Suppressor macrophage treated with lipopolysaccharide for 4 hours (primary cell): ENCODE measurements around the gene MCM10.
"Not testable (repeated sequence)": the region's sequence is repeated elsewhere in the genome, so short reads cannot be mapped to it uniquely, and the experiment has no call there.

Experiments used
- DNase-seq: peaks from one replicate; pipeline ENCODE4 v3.0.0-alpha.2; 2020

Gene MCM10

DNA sequence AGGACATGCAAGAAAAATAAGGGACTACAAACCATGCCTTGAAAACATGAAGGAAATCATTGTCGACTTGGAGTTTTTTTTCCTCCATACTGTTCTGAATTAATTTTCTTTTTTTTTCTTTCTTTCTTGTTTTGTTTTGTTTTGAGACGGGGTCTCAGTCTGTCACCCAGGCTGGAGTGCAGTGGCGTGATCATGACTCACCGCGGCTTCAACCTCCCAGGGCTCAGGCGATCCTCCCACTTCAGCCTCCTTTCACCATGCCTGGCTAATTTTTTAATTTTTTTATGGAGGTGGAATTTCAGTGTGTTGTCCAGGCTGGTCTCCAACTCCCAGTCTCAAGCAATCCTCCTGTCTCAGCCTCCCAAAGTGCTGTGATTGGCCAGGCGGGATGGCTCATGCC lies 61.2 kb downstream of the MCM10 start:
- DNase-seq: no peak

DNA sequence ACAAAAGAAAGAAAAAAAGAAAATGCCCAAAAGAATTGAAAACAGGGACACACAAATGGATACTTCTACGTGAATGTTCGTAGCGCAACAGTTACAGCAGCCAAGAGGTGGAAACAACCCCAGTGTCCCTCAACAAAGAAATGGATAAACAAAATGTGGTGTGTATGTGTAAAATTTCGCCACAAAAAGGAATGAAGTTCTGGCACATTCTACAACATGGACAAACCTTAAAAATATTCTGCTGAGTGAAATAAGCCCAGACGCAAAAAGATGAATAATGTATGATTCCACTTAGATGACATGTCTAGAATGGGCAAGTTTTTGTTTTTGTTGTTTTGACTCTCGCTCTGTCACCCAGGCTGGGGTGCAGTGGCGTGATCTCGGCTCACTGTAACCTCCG lies 61.9 kb downstream of the MCM10 start:
- no peak for DNase-seq

DNA sequence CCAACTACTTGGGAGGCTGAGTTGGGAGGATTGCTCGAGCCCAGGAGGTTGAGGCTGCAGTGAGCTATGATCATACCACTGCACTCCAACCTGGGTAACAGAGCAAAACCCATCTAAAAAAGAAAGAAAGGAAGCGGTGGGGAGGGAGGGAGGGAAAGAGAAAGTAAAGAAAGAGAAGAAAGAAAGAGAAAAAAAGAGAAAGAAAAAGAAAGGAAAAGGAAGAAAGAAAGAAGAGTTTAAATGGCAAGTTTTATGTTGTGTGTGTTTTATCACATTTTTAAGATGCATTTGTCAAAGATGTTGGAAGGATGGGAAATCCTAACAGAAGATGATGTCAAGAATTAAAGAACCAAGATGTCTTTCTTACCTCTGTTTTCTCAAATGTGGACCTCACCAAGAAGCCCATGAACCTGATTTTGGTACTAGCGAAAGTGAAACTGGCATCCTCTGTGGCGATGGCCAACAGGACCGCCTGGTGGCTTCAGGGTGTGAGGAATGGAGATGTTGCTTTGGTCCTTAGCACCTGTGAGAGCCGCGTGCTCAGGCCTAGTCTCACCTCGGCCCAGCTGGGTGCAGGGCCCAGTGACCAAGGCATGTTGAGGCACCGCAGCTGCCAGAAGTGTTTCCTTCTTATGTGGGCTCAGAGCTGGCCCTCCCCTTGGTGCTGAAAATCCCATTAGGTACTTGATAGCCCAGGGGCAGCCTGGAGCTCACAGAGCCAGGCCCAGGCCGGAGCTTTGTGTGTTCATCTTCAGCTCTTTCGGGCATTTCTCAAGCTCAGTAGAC lies 63.0 kb downstream of the MCM10 start:
- DNase-seq: no peak

DNA sequence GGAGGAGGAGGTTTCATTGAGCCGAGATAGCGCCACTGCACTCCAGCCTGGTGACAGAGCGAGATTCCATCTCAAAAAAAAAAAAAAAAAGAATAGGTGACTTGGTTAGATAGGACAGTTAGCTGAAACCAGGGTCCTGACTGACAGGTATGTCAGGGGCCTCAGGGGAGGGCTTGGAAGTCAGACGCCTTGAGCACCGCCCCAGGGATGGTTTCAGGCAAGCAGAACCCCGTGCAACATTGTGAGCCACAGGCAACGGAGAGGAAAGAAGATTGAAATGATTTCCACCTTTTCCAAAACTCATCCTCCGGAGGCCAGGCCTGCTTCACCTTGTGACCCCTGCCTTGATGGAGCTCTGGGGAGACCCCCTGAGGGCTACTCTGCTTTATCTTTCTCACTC lies 64.2 kb downstream of the MCM10 start:
- DNase-seq: no peak

DNA sequence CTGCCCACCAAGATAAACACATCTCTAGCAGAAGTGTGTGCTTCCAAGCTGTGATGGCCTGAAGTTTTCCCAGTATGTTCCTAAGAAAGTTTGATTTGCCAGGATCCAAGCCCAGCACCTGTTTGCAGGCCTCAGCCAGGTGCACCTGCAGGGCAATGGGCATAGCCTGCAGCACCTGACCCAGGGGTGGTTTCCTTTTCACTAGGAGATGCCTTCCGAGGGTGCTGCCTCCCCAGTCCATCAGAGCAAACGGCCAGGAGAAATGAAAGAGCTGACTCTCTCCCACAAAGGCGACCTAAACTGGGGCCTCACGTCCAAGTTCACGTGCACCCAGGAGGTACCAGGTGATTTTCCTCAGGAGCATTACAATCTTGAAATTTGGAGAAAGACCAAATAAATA lies 65.7 kb downstream of the MCM10 start:
- DNase-seq: no peak

DNA sequence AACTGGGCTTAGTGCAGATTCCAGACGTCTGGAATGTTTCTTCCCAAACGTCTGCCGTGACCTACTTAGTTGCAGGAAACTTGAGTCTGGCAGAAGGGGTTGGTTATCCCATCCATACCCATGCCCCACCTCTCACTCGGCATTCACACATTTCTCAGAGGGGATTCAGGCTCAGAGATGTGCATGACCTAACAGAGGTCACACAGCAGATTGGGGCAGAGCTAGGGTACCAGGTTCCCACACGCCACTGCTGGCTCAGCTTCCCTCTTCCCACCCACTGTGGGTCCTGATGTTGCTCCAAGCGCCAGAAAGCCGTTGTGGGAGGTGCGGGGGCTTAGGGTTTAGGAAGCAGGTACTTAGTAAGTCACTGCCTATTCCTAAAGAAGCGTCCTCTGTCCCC lies 69.8 kb downstream of the MCM10 start:
- DNase-seq: no peak

DNA sequence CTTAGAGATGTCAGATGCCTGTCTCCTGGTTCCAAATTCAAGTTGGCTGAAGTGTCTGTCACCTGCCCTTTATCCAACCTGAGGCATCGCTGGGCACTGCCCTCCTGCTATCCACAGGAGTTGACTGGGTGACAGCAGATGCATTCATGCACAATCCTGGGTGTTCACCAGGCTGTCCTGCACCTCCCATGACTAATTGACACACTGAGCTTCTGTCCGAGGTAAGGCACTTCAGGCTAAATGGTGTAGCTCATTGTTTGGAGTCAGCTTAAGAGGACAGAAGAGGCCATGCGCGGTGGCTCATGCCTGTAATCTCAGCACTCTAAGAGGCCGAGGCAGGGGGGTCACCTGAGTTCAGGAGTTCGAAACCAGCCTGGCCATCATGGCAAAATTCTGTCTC lies 70.5 kb downstream of the MCM10 start:
- DNase-seq: no peak

DNA sequence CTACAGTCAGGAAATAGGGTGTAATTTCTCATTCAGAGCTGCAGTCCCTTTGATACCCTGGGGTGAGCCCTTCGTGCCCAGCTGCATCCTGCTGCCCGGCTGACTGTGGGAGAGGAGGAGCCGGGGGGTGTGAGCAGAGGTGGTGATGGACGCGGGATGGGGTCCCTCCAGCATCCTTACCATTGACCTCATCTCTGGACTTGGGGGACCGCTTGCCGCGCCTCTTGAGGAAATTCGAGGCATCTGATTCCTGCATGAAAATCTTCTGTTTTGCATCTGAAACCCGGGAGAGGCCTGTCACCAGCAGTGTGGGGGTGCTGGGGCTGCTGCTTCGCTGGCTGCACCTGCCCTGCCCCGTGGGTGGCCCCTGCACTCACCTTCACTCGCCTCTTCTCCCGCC lies 72.0 kb downstream of the MCM10 start:
- no peak for DNase-seq

DNA sequence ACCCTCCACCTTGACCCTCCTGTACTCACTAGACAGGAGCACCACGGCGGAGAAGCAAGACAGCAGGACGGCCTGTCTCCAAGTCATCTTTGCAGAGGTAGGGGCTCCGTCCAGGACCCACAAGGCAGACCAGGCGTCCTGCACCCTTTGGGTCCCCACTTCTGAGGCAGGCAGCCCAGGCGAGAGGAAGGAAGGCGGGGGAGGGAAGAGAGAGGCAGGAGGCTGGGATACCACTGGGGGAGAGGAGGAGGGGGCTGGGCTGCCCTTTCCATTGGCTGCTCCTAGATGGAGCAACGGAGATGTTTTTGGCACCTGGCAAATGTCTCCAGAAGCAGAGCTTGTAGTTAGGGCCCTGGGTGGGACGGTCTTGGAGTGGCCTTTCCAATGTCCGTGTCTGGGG lies 72.8 kb downstream of the MCM10 start, which contains the start of gene UCMA:
Gene UCMA, minus strand, starts transcription at position 203 of the 400 bp plus-strand sequence. Its CDS starts 116 bp downstream, at position 87.
- no peak for DNase-seq

DNA sequence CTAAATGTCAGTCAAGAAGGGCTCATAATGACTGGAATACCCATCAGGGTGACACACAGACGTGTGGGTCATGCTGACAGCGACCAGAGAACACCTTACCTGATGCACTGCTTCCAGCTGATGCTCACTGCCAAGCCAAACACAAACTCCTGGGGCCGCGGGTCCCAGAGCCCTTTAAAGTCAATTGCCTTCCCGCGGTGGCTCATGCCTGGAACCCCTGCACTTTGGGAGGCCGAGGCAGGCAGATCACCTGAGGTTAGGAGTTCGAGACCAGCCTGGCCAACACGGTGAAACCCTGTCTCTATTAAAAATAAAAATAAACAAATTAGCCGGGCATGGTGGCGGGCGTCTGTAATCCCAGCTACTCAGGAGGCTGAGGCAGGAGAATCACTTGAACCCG lies 73.4 kb downstream of the MCM10 start:
- DNase-seq: not testable (repeated sequence)

DNA sequence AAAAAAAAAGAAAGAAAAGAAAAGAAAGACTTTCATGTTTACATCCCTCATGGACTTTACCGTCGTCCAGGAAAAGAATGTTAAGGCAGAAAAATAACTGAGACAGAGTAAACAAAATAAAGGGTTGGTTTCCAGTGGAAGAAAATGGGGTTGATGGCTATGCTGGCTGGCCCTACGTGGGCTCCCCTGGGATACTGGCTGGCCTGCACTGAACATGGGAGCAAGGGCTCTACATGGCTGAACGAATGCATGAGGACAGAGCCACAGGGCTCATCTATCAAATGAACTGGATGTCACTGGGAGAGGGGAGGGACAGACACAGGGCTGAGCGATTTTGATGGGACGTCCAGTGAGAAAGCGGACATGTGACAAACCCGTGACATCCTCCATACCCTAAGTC lies 75.3 kb downstream of the MCM10 start:
- no peak for DNase-seq

DNA sequence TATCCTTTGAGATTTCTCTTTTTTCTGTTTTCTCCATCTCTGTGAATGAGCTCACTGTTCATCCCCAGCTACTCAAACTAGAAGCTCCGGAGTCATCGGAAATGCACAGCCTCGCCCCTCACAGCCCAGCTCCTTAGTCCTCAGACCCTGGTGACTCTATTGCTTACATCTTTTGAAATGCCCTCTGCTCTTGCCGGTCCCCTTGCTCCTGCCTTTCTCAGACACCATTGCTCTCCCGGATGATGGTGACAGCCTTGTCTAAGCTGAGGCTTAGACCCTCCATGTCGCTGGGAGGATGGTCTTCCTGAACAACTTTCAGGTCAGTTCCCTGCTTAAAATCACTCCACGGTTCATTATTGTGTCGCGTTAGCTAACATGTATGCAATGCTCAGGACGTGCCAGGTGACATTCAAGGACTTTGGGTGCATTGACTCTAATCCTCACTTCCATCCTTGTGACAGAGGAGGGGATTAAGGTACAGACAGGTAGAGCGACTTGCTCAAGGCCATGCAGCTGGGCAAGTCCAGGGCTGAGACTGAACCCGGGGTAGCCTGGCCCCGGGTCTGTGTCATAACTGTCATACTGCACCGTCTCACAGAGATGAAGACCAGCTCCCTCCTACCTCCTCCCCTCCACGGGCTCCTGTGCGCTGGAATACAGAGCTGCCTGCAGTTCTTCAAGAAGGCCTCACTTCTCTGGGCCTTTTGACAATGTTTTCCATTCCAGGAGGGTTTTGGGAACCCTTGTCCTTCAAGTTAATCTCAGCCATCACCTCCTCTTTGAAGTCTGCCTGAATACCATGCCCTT lies 77.1 kb downstream of the MCM10 start:
- DNase-seq: no peak

DNA sequence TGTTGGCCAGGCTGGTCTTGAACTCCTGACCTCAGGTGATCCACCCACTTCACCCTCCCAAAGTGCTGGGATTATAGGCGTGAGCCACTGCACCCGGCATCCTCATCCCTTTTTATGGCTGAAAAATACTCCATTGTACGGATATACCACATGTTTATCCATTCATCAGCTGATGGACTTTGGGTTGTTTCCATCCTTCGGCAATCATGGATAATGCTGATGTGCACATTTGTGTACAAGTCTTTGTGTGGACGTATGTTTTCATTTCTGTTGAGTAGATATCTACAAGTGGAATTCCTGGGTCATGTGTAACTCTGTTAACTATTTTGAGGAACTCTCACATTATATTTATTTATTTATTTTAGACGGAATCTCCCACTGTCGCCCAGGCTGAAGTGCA lies 78.6 kb downstream of the MCM10 start:
- DNase-seq: no peak

DNA sequence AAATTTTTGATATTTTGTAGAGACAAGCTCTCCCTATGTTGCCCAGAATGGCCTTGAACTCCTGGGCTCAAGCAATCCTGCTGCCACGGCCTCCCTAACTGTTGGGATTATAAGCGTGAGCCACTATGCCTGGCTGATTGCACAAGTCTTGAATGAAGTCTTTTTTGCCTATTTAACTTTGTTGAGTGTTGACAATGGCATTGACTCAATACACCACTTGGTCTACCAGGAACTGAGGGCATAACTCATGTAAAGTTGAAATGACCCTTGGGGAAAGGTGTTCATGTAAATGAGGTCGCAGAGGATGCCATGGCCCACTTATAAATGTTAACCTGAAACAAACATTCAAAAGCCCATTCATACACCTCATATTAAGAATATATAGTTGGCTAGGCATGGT lies 80.3 kb downstream of the MCM10 start:
- no peak for DNase-seq

DNA sequence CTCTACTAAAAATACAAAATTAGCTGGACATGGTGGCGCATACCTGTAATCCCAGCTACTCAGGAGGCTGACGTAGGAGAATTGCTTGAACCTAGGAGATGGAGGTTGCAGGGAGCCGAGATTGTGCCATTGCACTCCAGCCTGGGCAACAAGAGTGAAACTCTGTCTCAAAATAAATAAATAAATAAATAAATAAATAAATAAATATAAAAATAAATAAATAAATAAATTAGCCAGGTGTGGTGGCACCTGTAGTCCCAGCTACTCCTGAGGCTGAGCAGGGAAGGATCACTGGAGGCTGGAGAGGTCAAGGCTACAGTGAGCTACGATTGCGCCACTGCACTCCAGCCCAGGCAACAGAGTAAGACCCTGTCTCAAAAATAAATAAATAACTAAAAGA lies 80.9 kb downstream of the MCM10 start:
- DNase-seq: not testable (repeated sequence)

DNA sequence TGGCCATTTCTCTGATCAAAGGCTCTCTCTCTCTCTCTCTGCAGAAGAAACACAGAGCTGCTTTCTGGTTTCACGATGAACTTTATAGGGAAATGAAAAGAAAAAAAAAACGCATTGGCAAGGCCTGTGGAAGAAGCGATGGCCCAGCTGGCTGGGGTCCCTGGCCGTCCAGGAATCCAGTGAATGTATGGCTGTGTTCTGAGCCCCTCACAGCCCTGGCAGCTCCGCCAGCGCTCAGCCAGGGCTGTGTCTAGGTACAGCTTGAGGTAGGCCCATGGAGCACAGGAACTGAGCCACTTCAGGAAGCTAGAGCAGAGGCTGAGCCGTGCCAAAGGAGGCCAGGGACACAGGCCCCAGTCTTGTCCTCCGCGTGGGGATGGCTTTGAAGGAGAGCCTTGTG lies 85.9 kb downstream of the MCM10 start:
- no peak for DNase-seq

DNA sequence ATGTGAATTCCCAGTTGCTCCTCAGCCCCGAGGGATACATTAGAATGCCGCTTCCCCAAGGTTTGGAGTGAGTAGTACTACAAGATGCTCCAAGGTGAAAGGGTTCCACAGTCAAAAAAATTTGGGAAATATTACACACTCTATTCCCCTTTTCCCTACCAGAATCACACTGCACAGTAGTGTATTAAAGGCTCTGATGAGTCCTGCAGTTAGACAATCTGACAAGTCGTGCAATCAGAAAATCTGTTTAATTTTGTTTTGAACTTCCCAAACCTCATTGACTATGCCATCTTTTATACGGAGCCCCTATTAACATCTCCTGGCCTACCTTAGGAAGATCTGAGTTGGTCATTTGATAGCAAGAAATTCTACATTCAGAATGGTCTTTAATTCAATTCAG lies 86.4 kb downstream of the MCM10 start:
- no peak for DNase-seq

DNA sequence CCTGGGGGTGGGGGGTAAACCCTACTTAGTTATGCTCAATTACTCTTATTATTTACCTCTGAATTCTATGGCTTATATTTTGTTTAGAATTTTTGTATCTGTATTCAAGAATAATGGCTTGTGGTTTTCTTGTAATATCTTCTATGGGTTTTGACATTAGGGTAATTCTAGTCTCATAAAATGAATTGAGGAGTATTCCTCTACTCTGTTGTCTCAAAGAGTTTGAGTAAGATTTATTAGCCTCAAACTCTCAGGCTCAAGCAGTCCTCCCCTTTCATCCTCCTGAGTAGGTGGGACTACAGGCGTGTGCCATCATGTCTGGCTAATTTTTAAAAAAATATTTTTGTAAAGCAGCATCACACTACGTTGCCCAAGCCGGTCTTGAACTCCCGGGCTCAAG lies 92.4 kb downstream of the MCM10 start:
- no peak for DNase-seq

DNA sequence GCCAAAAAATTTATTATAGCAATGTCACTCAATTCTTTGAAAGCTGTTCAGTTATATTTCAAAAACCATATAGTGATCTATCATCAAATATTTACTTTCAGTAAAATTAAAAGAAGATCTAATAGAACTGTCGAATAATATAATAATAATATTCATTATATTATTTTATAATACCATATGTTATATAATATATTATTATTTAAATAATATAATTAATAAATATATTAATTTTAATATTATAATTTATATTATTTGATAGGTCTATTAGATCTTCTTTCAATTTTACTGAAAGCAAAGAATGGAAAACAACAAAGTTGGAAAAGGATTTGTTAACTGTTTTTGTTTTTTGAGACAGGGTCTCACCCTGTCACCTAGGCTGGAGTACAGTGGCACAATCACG lies 95.3 kb downstream of the MCM10 start:
- no peak for DNase-seq

DNA sequence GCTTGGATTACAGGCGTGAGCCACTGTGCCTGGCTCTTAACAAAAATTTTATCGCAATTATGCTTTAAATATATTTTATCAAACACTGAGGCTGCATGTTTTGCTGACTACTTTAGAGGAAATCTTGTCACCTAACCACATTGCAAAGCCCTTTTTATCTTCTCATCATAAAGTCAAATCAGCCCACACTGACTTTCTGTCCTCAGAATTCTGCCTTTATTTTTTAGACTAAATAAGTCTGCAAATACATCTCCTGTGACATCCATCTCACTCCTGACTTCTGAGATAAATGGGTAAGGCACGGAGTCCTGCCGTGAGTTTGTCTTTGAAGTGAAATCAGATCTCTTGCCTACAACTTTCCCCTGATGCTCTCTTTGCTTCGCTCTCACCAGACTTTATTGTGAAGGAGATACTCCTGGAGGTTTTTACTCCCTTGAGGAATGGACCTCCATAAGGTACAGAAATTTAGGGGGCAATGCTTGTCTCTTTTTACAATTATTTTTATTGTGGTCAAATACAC lies 96.3 kb downstream of the MCM10 start:
- DNase-seq: no peak
